AG04450 (cell line): ENCODE data around the gene SEC16A. TPM values are rescaled to one million over a fixed set of nuclear protein-coding genes. Genes with fewer than 3 reads are reported as not detected.

Experiments used
- CTCF ChIA-PET: fragments of 300-600, 350-600 bp; formaldehyde crosslinking; extraction: SDS; loops from one replicate; lab custom pipeline; 2022; ENCODE audit warnings: antibody characterized with exemption, inconsistent platforms; lab: Charles Lee
- POLR2A ChIA-PET: fragments of 350-600 bp; formaldehyde crosslinking; extraction: SDS; loops from one replicate; lab custom pipeline; 2021; ENCODE audit warnings: antibody characterized with exemption, inconsistent platforms; lab: Yijun Ruan, JAX
- DNase-seq: peaks from one replicate; pipeline ENCODE4 v3.0.0-alpha.2; 2011; ENCODE audit warnings: low read depth, low spot score
- H3K27ac ChIP-seq: one replicate; pipeline ENCODE4 v1.5.1; 2012; ENCODE audit warnings: low read depth, low read length, control low read depth
- H3K27me3 ChIP-seq: one replicate; pipeline ENCODE4 v1.6.0; 2012; ENCODE audit warnings: low read length; ENCODE audit not compliant: control insufficient read depth, insufficient read depth
- H3K4me3 ChIP-seq: 2 replicates; pipeline ENCODE4 v1.5.1; 2011; ENCODE audit warnings: mild to moderate bottlenecking, low read depth, low read length, control low read depth
- H3K9me3 ChIP-seq: 2 replicates; pipeline ENCODE4 v1.5.1; 2012; ENCODE audit warnings: low read length; ENCODE audit not compliant: control insufficient read depth, insufficient read depth
- CTCF ChIP-seq: IDR thresholded peaks from 2 replicates; pipeline ENCODE4 v1.5.1; 2011; ENCODE audit warnings: low read depth, low read length, control low read depth, inconsistent platforms
- polyA plus RNA-seq: library from polyadenylated mRNA; depleted of rRNA; stranded (reverse); fragments of >200 nt; gene quantifications from 2 replicates; pipeline ENCODE4 v1.2.3, GENCODE V29; 2011

SEC16A gene
- polyA plus RNA-seq, 1 experiment: 23.2 TPM

- Histone ChIP-seq H3K9me3 (peaks cover 2% of the 10 kb centered on the region; the same call in 1 of the 2 replicates), H3K4me3 (no peak overlapping the region), H3K27ac (no peak overlapping the region), H3K27me3 (peaks cover 16% of the 10 kb centered on the region)
- peak; percentile 96 for TF ChIP-seq CTCF
- POLR2A ChIA-PET: no interaction called here
- no peak for DNase-seq
- CTCF ChIA-PET: interaction anchor here (0.7 to 8.2 kb wide), 16 partner anchors 9 to 229 kb away, joined by 3 to 183 read pairs (median 4); no protein-coding TSS in a partner anchor
Observed at GRCh38 chr9:136488247-136489214, 5.7 kb upstream of the SEC16A start.

GRCh38 chr9:136487672-136488071 lies 4.8 kb upstream of the SEC16A start:
- POLR2A ChIA-PET: no interaction called here
- H3K9me3 ChIP-seq: peaks cover 1% of the 10 kb centered on the region; the same call in 1 of the 2 replicates
- H3K27me3 ChIP-seq: peaks cover 16% of the 10 kb centered on the region
- H3K27ac ChIP-seq: no peak overlapping the region
- H3K4me3 ChIP-seq: no peak overlapping the region
- no peak for TF ChIP-seq CTCF
- DNase-seq: no peak
- CTCF ChIA-PET: interaction anchor here (1.0 to 8.2 kb wide), 10 partner anchors 10 to 156 kb away, joined by 3 to 183 read pairs (median 6); no protein-coding TSS in a partner anchor

- no peak for DNase-seq
- H3K27me3 ChIP-seq: peaks cover 16% of the 10 kb centered on the region
- no peak for TF ChIP-seq CTCF
- CTCF ChIA-PET: interaction anchor here (0.7 to 8.2 kb wide), 9 partner anchors 11 to 185 kb away, joined by 3 to 183 read pairs (median 20); no protein-coding TSS in a partner anchor
- POLR2A ChIA-PET: no interaction called here
- no peak overlapping the region for H3K4me3 ChIP-seq
- H3K9me3 ChIP-seq: no peaks in the 10 kb centered on the region; the same call in 1 of the 2 replicates
- H3K27ac ChIP-seq: no peak overlapping the region
Observed at GRCh38 chr9:136486823-136487620, 4.2 kb upstream of the SEC16A start.

GRCh38 chr9:136486131-136486530 lies 3.3 kb upstream of the SEC16A start:
- no peak overlapping the region for H3K27ac ChIP-seq
- no peaks in the 10 kb centered on the region; the same call in 1 of the 2 replicates for H3K9me3 ChIP-seq
- H3K4me3 ChIP-seq: no peak overlapping the region
- H3K27me3 ChIP-seq: peaks cover 16% of the 10 kb centered on the region
- TF ChIP-seq CTCF: no peak
- DNase-seq: no peak
- CTCF ChIA-PET: interaction anchor here (0.7 to 8.2 kb wide), 7 partner anchors 66 to 186 kb away, joined by 3 to 183 read pairs (median 27); no protein-coding TSS in a partner anchor
- POLR2A ChIA-PET: no interaction called here
